Kidney epithelial cell (primary cell): ENCODE results near the gene FUT6. TPM values are rescaled to one million over a fixed set of nuclear protein-coding genes. Genes with fewer than 3 reads are reported as not detected.
"Not testable (repeated sequence)": the region's sequence is repeated elsewhere in the genome, so short reads cannot be mapped to it uniquely, and the experiment has no call there.

Experiments used
- DNase-seq: peaks from one replicate; pipeline ENCODE4 v3.0.0-alpha.2; 2010; ENCODE audit warnings: low read depth
- H3K27me3 ChIP-seq: 2 replicates; pipeline ENCODE4 v1.6.0; 2011; ENCODE audit warnings: low read length; ENCODE audit not compliant: control insufficient read depth, insufficient read depth
- H3K36me3 ChIP-seq: 2 replicates; pipeline ENCODE4 v1.5.1; 2011; ENCODE audit warnings: low read length; ENCODE audit not compliant: control insufficient read depth, insufficient read depth
- H3K4me3 ChIP-seq: 2 replicates; pipeline ENCODE4 v1.5.1; 2011; ENCODE audit warnings: low read depth, mild to moderate bottlenecking, control low read depth, low read length
- CTCF ChIP-seq: IDR thresholded peaks from 2 replicates; pipeline ENCODE4 v1.5.1; 2011; ENCODE audit warnings: mild to moderate bottlenecking, moderate library complexity, low read length, control low read depth, inconsistent platforms; ENCODE audit not compliant: insufficient read depth, poor library complexity, severe bottlenecking
- total RNA-seq: library from RNA; depleted of rRNA; stranded (reverse); fragments of >200 nt; gene quantifications from 2 replicates; pipeline ENCODE4 v1.2.3, GENCODE V29; 2015

Gene FUT6
- total RNA-seq, 1 donor from 2014 or later = 0.84 TPM

- Histone ChIP-seq H3K36me3 (no peaks in the 10 kb centered on the region), H3K27me3 (peaks cover 2% of the 10 kb centered on the region), H3K4me3 (no peak overlapping the region)
- no peak for DNase-seq
- no peak for TF ChIP-seq CTCF
Observed at GRCh38 chr19:5857203-5858081, 17.9 kb upstream of the FUT6 start.

GRCh38 chr19:5855151-5855550, 15.6 kb upstream of the FUT6 start:
- not testable (repeated sequence) for H3K36me3 ChIP-seq, DNase-seq, H3K27me3 ChIP-seq, H3K4me3 ChIP-seq

- H3K27me3 ChIP-seq, DNase-seq, H3K36me3 ChIP-seq, H3K4me3 ChIP-seq: not testable (repeated sequence)
Observed at GRCh38 chr19:5854121-5854520, 14.6 kb upstream of the FUT6 start.

GRCh38 chr19:5851302-5851701, 11.8 kb upstream of the FUT6 start, which contains the start of gene FUT3:
TSS of gene FUT3 (minus strand) at chr19:5851449.
- H3K27me3 ChIP-seq = peaks cover 9% of the 10 kb centered on the region
- H3K4me3 ChIP-seq = no peak within 1 kb of the TSS
- DNase-seq = no peak
- no peaks in the 10 kb centered on the region for H3K36me3 ChIP-seq
- no peak for TF ChIP-seq CTCF

GRCh38 chr19:5850743-5851293, 11.3 kb upstream of the FUT6 start:
- DNase-seq = no peak
- no peak overlapping the region for H3K4me3 ChIP-seq
- no peak for TF ChIP-seq CTCF
- H3K27me3 ChIP-seq = peaks cover 9% of the 10 kb centered on the region
- no peaks in the 10 kb centered on the region for H3K36me3 ChIP-seq

- Histone ChIP-seq H3K27me3 (peaks cover 9% of the 10 kb centered on the region), H3K4me3 (no peak overlapping the region), H3K36me3 (no peaks in the 10 kb centered on the region)
- no peak for DNase-seq
- no peak for TF ChIP-seq CTCF
Observed at GRCh38 chr19:5850189-5850588, 10.7 kb upstream of the FUT6 start.

- H3K27me3 ChIP-seq, DNase-seq, H3K4me3 ChIP-seq, H3K36me3 ChIP-seq: not testable (repeated sequence)
Observed at GRCh38 chr19:5848621-5849020, 9.1 kb upstream of the FUT6 start.

GRCh38 chr19:5847846-5848245, 8.3 kb upstream of the FUT6 start:
- H3K36me3 ChIP-seq, H3K27me3 ChIP-seq, H3K4me3 ChIP-seq, DNase-seq: not testable (repeated sequence)
